IPS DF 6.9 (cell line): ENCODE results near the gene TBC1D10A.

Source experiments
- DNase-seq: peaks from one replicate; pipeline ENCODE4 v3.0.0-alpha.2; 2013; ENCODE audit warnings: low read depth, low spot score
- H3K27ac ChIP-seq: one replicate; pipeline ENCODE4 v1.5.1; 2013; ENCODE audit warnings: low read length, control low read depth
- H3K27me3 ChIP-seq: 2 replicates; pipeline ENCODE4 v1.6.1; 2013; ENCODE audit warnings: mild to moderate bottlenecking, low read length; ENCODE audit not compliant: control insufficient read depth, insufficient read depth
- H3K36me3 ChIP-seq: 2 replicates; pipeline ENCODE4 v1.6.1; 2013; ENCODE audit warnings: low read length; ENCODE audit not compliant: control insufficient read depth, insufficient read depth
- H3K4me1 ChIP-seq: 2 replicates; pipeline ENCODE4 v1.6.1; 2013; ENCODE audit warnings: low read length; ENCODE audit not compliant: control insufficient read depth, insufficient read depth
- H3K4me3 ChIP-seq: 2 replicates; pipeline ENCODE4 v1.5.1; 2013; ENCODE audit warnings: mild to moderate bottlenecking, low read length
- H3K9me3 ChIP-seq: 2 replicates; pipeline ENCODE4 v1.6.1; 2013; ENCODE audit warnings: low read length, inconsistent platforms; ENCODE audit not compliant: control insufficient read depth, insufficient read depth
- WGBS: extraction: QIAGEN DNeasy Blood & Tissue Kit; methylation state at CpG from one replicate; pipeline ENCODE4 v1.1.7; 2013; ENCODE audit warnings: mixed read lengths, missing lambda C conversion rate; ENCODE audit not compliant: insufficient read length, insufficient coverage; 5-methylcytosine and 5-hydroxymethylcytosine counted together

The TBC1D10A gene

GRCh38 chr22:30320021-30320556 is 6.7 kb downstream of the TBC1D10A start:
- no peaks in the 10 kb centered on the region for H3K9me3 ChIP-seq
- WGBS = no CpG with 5 or more reads among the region's 3 CpGs
- no peak for DNase-seq
- no peaks in the 10 kb centered on the region for H3K4me1 ChIP-seq
- H3K36me3 ChIP-seq = no peaks in the 10 kb centered on the region
- no peaks in the 10 kb centered on the region for H3K27me3 ChIP-seq
- no peak overlapping the region for H3K4me3 ChIP-seq
- no peak overlapping the region for H3K27ac ChIP-seq

DNA sequence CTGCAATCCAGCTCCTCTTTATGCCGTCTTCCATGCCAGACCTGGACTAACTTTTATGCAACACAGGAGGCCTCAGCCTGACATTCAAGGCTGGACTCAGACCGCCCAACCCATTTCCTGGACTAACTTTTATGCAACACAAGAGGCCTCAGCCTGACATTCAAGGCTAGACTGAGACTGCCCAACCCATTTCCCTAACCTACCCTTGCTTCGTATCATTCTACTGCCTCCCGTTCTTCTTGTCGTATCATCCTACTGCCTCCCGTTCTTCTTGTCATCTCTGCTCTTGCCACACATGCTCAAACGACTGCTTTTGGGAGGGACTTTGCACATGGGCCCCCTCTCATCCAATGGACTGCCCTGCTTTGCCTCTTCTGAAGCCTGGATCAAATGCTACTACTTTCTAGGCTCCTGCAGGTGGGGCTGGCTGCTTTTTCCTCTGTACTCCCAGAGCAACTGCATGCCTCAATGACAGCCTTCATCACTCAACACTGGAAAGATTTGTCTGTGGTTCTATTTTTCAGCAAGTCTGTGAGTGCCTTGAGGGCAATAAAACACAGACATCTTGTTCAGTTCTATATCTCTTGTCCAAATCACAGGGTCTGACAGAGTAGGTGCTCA is 7.8 kb downstream of the TBC1D10A start:
- Histone ChIP-seq H3K4me1 (no peaks in the 10 kb centered on the region), H3K36me3 (no peaks in the 10 kb centered on the region), H3K27me3 (no peaks in the 10 kb centered on the region), H3K27ac (no peak overlapping the region), H3K4me3 (no peak overlapping the region), H3K9me3 (no peaks in the 10 kb centered on the region)
- no peak for DNase-seq
- no CpG with 5 or more reads among the region's 7 CpGs for WGBS

- Histone ChIP-seq H3K4me1 (no peaks in the 10 kb centered on the region), H3K9me3 (no peaks in the 10 kb centered on the region), H3K36me3 (no peaks in the 10 kb centered on the region), H3K4me3 (no peak overlapping the region), H3K27ac (no peak overlapping the region), H3K27me3 (no peaks in the 10 kb centered on the region)
- no peak for DNase-seq
- no CpG with 5 or more reads among the region's 1 CpG for WGBS
Observed at GRCh38 chr22:30317778-30318177, 9.0 kb downstream of the TBC1D10A start.

- WGBS = no CpG with 5 or more reads among the region's 2 CpGs
- DNase-seq = no peak
Observed at GRCh38 chr22:30315962-30316576, 10.7 kb downstream of the TBC1D10A start.

GRCh38 chr22:30314915-30315314 is 11.8 kb downstream of the TBC1D10A start:
- no peaks in the 10 kb centered on the region for H3K4me1 ChIP-seq
- H3K36me3 ChIP-seq = no peaks in the 10 kb centered on the region
- no CpG with 5 or more reads among the region's 8 CpGs for WGBS
- H3K27me3 ChIP-seq = no peaks in the 10 kb centered on the region
- H3K9me3 ChIP-seq = no peaks in the 10 kb centered on the region
- no peak for DNase-seq
- H3K27ac ChIP-seq = no peak overlapping the region
- no peak overlapping the region for H3K4me3 ChIP-seq

More at GRCh38 chr22:30315962-30316576, 10.7 kb downstream of the TBC1D10A start:
- H3K27ac ChIP-seq = no peak overlapping the region
- H3K36me3 ChIP-seq = no peaks in the 10 kb centered on the region
- no peak overlapping the region for H3K4me3 ChIP-seq
- no peaks in the 10 kb centered on the region for H3K27me3 ChIP-seq
- H3K4me1 ChIP-seq = no peaks in the 10 kb centered on the region
- H3K9me3 ChIP-seq = no peaks in the 10 kb centered on the region

- no peak for DNase-seq
- no peaks in the 10 kb centered on the region for H3K9me3 ChIP-seq
- no peaks in the 10 kb centered on the region for H3K4me1 ChIP-seq
- no CpG with 5 or more reads among the region's 8 CpGs for WGBS
- H3K4me3 ChIP-seq = no peak overlapping the region
- H3K27ac ChIP-seq = no peak overlapping the region
- H3K36me3 ChIP-seq = no peaks in the 10 kb centered on the region
- H3K27me3 ChIP-seq = no peaks in the 10 kb centered on the region
Observed at GRCh38 chr22:30313527-30314363, 13.0 kb downstream of the TBC1D10A start.

GRCh38 chr22:30312053-30312452 is 14.7 kb downstream of the TBC1D10A start:
- DNase-seq = no peak
- H3K27ac ChIP-seq = no peak overlapping the region
- H3K9me3 ChIP-seq = no peaks in the 10 kb centered on the region
- no peaks in the 10 kb centered on the region for H3K4me1 ChIP-seq
- H3K36me3 ChIP-seq = no peaks in the 10 kb centered on the region
- WGBS = no CpG with 5 or more reads among the region's 6 CpGs
- H3K4me3 ChIP-seq = no peak overlapping the region
- H3K27me3 ChIP-seq = no peaks in the 10 kb centered on the region

DNA sequence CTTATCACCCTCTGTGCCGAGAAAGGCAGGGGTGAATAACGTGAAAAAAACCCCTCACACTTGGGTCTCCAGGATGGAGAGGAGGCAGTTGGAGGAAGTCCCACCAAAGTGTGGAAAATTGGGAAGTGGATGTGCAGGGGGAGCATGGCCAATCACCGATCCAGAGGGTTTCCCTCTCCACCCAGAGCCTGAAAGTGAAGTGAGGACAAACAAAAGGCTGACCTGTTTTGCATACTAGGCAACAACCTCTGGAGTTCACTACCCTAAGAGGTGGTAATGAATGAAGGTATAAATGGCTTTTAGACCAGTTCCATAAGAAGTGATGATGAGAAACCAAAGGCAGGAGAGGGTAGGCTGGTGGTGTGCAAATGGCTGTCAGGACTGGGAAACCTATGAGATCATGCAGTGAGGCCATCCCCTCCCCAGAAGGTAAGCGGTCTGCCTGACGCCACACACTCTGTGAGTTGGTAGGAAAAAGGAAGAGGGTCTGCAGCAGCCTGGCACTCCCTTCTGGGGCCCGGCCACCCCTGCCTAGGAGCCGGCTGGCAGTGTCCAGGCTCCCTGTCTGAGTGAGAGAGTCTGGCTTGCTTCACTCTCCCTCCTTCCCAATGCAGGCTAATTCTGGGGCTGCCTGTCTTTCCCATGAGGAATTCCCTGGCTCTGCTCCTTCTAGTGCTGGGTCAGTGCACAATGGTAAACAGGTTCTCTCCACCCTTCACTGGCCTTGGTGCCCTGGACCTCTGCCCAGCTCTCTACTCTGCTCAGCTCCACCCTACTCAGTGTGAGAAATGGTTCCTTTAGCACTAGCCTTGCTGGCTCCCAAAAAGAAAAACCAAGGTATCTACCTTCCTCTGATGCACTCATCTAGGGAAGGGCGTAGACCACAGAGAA is 15.6 kb downstream of the TBC1D10A start:
- H3K4me3 ChIP-seq = no peak overlapping the region
- no peak for DNase-seq
- no peaks in the 10 kb centered on the region for H3K36me3 ChIP-seq
- no peaks in the 10 kb centered on the region for H3K27me3 ChIP-seq
- WGBS = no CpG with 5 or more reads among the region's 8 CpGs
- H3K27ac ChIP-seq = no peak overlapping the region
- no peaks in the 10 kb centered on the region for H3K4me1 ChIP-seq
- no peaks in the 10 kb centered on the region for H3K9me3 ChIP-seq

DNA sequence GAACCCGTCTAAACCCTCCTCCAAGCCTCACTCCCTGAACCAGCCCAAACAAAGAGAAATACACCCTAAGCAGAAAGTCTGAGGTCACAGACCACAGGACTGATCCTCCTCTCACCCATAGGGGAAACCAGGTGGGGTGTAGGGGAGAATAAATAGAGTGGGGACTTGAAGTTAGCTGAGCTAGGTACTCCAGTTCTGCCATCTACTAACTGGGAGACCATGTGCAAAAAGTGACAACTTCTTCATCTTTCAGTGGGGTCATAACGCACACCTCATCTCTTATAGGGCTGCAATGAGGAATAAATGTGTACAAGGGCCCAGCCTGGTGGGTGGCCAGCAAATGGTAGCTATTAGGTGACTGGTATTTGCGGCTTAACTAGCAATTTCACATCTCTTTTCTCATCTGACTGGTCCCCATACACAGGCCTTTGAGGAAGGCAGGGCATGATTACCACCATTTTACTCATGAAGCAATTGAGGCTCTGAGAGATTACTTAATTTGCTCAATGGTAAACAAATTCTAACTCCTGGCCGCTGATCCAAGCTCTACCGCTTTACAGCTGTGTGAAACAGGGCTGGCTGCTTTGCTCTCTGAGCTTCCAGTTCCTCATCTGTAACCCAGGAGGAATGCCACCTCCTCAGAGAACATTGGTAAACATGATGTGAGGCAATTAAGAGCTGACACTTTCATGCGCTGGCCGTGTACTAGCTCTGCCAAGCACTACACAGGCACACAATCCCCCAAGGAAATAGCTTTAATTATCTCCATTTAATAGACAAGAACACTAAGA is 16.6 kb downstream of the TBC1D10A start:
- Histone ChIP-seq H3K36me3 (no peaks in the 10 kb centered on the region), H3K4me1 (no peaks in the 10 kb centered on the region), H3K27ac (no peak overlapping the region), H3K27me3 (no peaks in the 10 kb centered on the region), H3K9me3 (no peaks in the 10 kb centered on the region), H3K4me3 (no peak overlapping the region)
- no CpG with 5 or more reads among the region's 7 CpGs for WGBS
- DNase-seq = no peak
